ENCODE results near the gene EYA4.

EYA4 gene

GRCh38 chr6:133240511-133241085 lies 559 bp upstream of the EYA4 start:
- no peaks in the 10 kb centered on the region for H4K20me1 ChIP-seq (ENCODE audit: insufficient read depth, low read length)
- H3K9me3 ChIP-seq (ENCODE audit: low read length), result no peaks in the 10 kb centered on the region
- H3K27ac ChIP-seq (ENCODE audit: low read depth, low read length, poor library complexity, severe bottlenecking), result no peak overlapping the region
- H3K4me1 ChIP-seq (ENCODE audit: insufficient read depth, low read length, severe bottlenecking), result no peaks in the 10 kb centered on the region
- no peaks in the 10 kb centered on the region for H3K79me2 ChIP-seq (ENCODE audit: insufficient read depth, low read length)
- no peak overlapping the region for H3K4me3 ChIP-seq (ENCODE audit: low read depth, low read length, poor library complexity, severe bottlenecking)
- H3K9me2 ChIP-seq (ENCODE audit: low read depth, low read length), result no peaks in the 10 kb centered on the region
- no peak overlapping the region for H2AFZ ChIP-seq (ENCODE audit: low read length)
- no peaks in the 10 kb centered on the region for H3F3A ChIP-seq (ENCODE audit: insufficient read depth, low read length)
- H3K4me2 ChIP-seq (ENCODE audit: low read length), result no peak overlapping the region
- no peaks in the 10 kb centered on the region for H3K27me3 ChIP-seq (ENCODE audit: insufficient read depth, low read length)
- H3K36me3 ChIP-seq (ENCODE audit: insufficient read depth, low read length), result no peaks in the 10 kb centered on the region
- TF ChIP-seq CTCF (IDR thresholded peaks at IDR 0.05; ENCODE audit: low read length), result no peak
- no peak for TF ChIP-seq EZH2 (IDR thresholded peaks at IDR 0.05; ENCODE audit: borderline replicate concordance, low read length)
- H3K9ac ChIP-seq (ENCODE audit: low read length), result no peak overlapping the region

- Histone ChIP-seq H3K36me3 (ENCODE audit: insufficient read depth, low read length) (no peaks in the 10 kb centered on the region), H3K27ac (ENCODE audit: low read depth, low read length, poor library complexity, severe bottlenecking) (no peak overlapping the region), H3K4me1 (ENCODE audit: insufficient read depth, low read length, severe bottlenecking) (no peaks in the 10 kb centered on the region), H3K9ac (ENCODE audit: low read length) (no peak overlapping the region), H3K79me2 (ENCODE audit: insufficient read depth, low read length) (no peaks in the 10 kb centered on the region), H3K4me2 (ENCODE audit: low read length) (no peak overlapping the region), H4K20me1 (ENCODE audit: insufficient read depth, low read length) (no peaks in the 10 kb centered on the region), H3K9me2 (ENCODE audit: low read depth, low read length) (no peaks in the 10 kb centered on the region), H3K4me3 (ENCODE audit: low read depth, low read length, poor library complexity, severe bottlenecking) (no peak overlapping the region), H3F3A (ENCODE audit: insufficient read depth, low read length) (no peaks in the 10 kb centered on the region), H3K27me3 (ENCODE audit: insufficient read depth, low read length) (no peaks in the 10 kb centered on the region), H3K9me3 (ENCODE audit: low read length) (no peaks in the 10 kb centered on the region), H2AFZ (ENCODE audit: low read length) (no peak overlapping the region)
- TF ChIP-seq EZH2 (IDR thresholded peaks at IDR 0.05; ENCODE audit: borderline replicate concordance, low read length) (no peak), CTCF (IDR thresholded peaks at IDR 0.05; ENCODE audit: low read length) (no peak)
Observed at GRCh38 chr6:133241901-133242636, 912 bp downstream of the EYA4 start.

- Histone ChIP-seq H3K4me1 (ENCODE audit: insufficient read depth, low read length, severe bottlenecking) (no peaks in the 10 kb centered on the region), H3K9ac (ENCODE audit: low read length) (no peak overlapping the region), H2AFZ (ENCODE audit: low read length) (no peak overlapping the region), H3K4me2 (ENCODE audit: low read length) (no peak overlapping the region), H3K9me3 (ENCODE audit: low read length) (no peaks in the 10 kb centered on the region), H3F3A (ENCODE audit: insufficient read depth, low read length) (no peaks in the 10 kb centered on the region), H3K79me2 (ENCODE audit: insufficient read depth, low read length) (no peaks in the 10 kb centered on the region), H4K20me1 (ENCODE audit: insufficient read depth, low read length) (no peaks in the 10 kb centered on the region), H3K27me3 (ENCODE audit: insufficient read depth, low read length) (no peaks in the 10 kb centered on the region), H3K9me2 (ENCODE audit: low read depth, low read length) (no peaks in the 10 kb centered on the region), H3K4me3 (ENCODE audit: low read depth, low read length, poor library complexity, severe bottlenecking) (no peak overlapping the region), H3K27ac (ENCODE audit: low read depth, low read length, poor library complexity, severe bottlenecking) (no peak overlapping the region), H3K36me3 (ENCODE audit: insufficient read depth, low read length) (no peaks in the 10 kb centered on the region)
- TF ChIP-seq CTCF (IDR thresholded peaks at IDR 0.05; ENCODE audit: low read length) (no peak), EZH2 (IDR thresholded peaks at IDR 0.05; ENCODE audit: borderline replicate concordance, low read length) (no peak)
Observed at GRCh38 chr6:133242637-133243585, 1.8 kb downstream of the EYA4 start.
